Kidney (tissue), 14 donors: ENCODE results near the gene PLD5. TPM values are rescaled to one million over a fixed set of nuclear protein-coding genes. Genes with fewer than 3 reads are reported as not detected.

Experiments
- DNase-seq, 5 donors: peaks; one replicate each; pipeline ENCODE4 v3.0.0-alpha.2; 2013 to 2020
- FAIRE-seq: peaks from 2 replicates; lab custom pipeline; 2012; peaks lifted over from hg19 to GRCh38; lab: Jason Lieb, UNC
- H3K27ac ChIP-seq, 2 donors: one replicate each; pipeline ENCODE4 v1.7.0; 2013; ENCODE audit warnings: low read depth in 2 of 2, low read length in 2 of 2, inconsistent platforms in 1 of 2
- H3K27me3 ChIP-seq: one replicate; pipeline ENCODE4 v1.7.1; 2013; ENCODE audit warnings: low read length, inconsistent platforms; ENCODE audit not compliant: control insufficient read depth, insufficient read depth
- H3K36me3 ChIP-seq, 3 donors: one replicate each; pipeline versions ENCODE4 v1.7.0 to v1.7.1; 2013; ENCODE audit warnings: low read length in 3 of 3, control low read depth in 1 of 3, inconsistent platforms in 1 of 3; ENCODE audit not compliant: insufficient read depth in 3 of 3, control insufficient read depth in 2 of 3
- H3K4me1 ChIP-seq, 3 donors: one replicate each; pipeline versions ENCODE4 v1.7.0 to v1.7.1; 2013; ENCODE audit warnings: low read length in 3 of 3, inconsistent platforms in 1 of 3, low read depth in 1 of 3; ENCODE audit not compliant: control insufficient read depth in 2 of 3, insufficient read depth in 2 of 3
- H3K4me3 ChIP-seq, 3 donors: one replicate each; pipeline versions ENCODE4 v1.7.0 to v1.8.1; 2013; ENCODE audit warnings: low read length in 3 of 3, control low read depth in 1 of 3, inconsistent platforms in 1 of 3
- H3K9ac ChIP-seq, 3 donors: one replicate each; pipeline versions ENCODE4 v1.7.0 to v1.7.1; 2013; ENCODE audit warnings: low read length in 3 of 3, control low read depth in 1 of 3, inconsistent platforms in 1 of 3
- H3K9me3 ChIP-seq, 3 donors: one replicate each; pipeline versions ENCODE4 v1.7.0 to v1.7.1; 2013; ENCODE audit warnings: low read length in 3 of 3, control low read depth in 1 of 3, inconsistent platforms in 1 of 3; ENCODE audit not compliant: control insufficient read depth in 2 of 3, insufficient read depth in 1 of 3
- intact Hi-C: fragments of 100-400 bp; cut with DNase I; formaldehyde crosslinking; loops from one replicate; pipeline ENCODE4 v1.11.1; 2022
- polyA plus RNA-seq: library from polyadenylated mRNA; stranded (reverse); fragments of 350-450 nt; fragmentation: Illumina TruSeq; extraction: RNeasy Lipid Tissue Mini Kit (QIAGEN cat#74804); gene quantifications from one replicate; pipeline ENCODE4 v1.2.3, GENCODE V29; 2014; ENCODE audit warnings: low read depth, low replicate concordance; ENCODE audit not compliant: insufficient read depth
- total RNA-seq: library from RNA; stranded (reverse); fragmentation: NEBNext Ultra II Directional; extraction: Animal tissue kit (Norgen Biotek cat#: 25700); gene quantifications from one replicate; pipeline ENCODE4 v1.2.1, GENCODE V29; 2021
- TF ChIP-seq, protein P1 (sequence below): IDR thresholded peaks from 3 replicates; pipeline ENCODE4 v1.5.1; 2012; ENCODE audit warnings: mild to moderate bottlenecking, moderate library complexity, borderline replicate concordance; ENCODE audit not compliant: insufficient read depth; ENCODE audit errors: extremely low read depth
- donor health status: control.
- donor health status: control.
- donor health status: control.
- donor health status: control.
- donor health status: control.
- donor health status: DM: yes; HTN: yes; CAD: no.
- donor health status: Normal renal cell carcinoma (clear cell type).

PLD5 gene
- total and polyA plus RNA-seq, 2 donors from 2014 or later = 0.24 to 0.47 TPM

DNA sequence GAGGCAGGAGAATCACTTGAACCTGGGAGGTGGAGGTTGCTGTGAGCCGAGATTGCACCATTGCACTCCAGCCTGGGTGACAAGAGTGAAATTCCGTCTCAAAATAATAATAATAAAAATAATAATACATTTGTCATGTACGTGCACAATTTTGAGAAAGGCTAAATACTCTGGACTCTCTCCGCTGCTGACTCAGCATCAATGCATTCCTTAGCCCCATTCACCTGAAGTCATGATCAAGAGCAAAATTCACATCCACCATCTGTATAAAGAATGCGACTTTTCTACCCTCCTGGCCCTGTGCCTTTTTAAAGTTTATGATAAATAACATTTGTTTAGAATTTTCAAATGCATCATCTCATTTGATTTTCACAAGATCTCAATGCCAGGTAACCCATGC is 490.1 kb downstream of the PLD5 start:
- H3K27me3 ChIP-seq = no peaks in the 10 kb centered on the region
- DNase-seq (no peak), FAIRE-seq (no peak)
- H3K9ac ChIP-seq = no peak overlapping the region
- H3K4me1 ChIP-seq = no peaks in the 10 kb centered on the region
- H3K4me3 ChIP-seq = no peak overlapping the region
- TF ChIP-seq, protein P1, sequence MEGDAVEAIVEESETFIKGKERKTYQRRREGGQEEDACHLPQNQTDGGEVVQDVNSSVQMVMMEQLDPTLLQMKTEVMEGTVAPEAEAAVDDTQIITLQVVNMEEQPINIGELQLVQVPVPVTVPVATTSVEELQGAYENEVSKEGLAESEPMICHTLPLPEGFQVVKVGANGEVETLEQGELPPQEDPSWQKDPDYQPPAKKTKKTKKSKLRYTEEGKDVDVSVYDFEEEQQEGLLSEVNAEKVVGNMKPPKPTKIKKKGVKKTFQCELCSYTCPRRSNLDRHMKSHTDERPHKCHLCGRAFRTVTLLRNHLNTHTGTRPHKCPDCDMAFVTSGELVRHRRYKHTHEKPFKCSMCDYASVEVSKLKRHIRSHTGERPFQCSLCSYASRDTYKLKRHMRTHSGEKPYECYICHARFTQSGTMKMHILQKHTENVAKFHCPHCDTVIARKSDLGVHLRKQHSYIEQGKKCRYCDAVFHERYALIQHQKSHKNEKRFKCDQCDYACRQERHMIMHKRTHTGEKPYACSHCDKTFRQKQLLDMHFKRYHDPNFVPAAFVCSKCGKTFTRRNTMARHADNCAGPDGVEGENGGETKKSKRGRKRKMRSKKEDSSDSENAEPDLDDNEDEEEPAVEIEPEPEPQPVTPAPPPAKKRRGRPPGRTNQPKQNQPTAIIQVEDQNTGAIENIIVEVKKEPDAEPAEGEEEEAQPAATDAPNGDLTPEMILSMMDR = no peak
- H3K9me3 ChIP-seq = no peaks in the 10 kb centered on the region
- intact Hi-C loops = no loop called here
- no peaks in the 10 kb centered on the region for H3K36me3 ChIP-seq
- H3K27ac ChIP-seq = no peak overlapping the region

DNA sequence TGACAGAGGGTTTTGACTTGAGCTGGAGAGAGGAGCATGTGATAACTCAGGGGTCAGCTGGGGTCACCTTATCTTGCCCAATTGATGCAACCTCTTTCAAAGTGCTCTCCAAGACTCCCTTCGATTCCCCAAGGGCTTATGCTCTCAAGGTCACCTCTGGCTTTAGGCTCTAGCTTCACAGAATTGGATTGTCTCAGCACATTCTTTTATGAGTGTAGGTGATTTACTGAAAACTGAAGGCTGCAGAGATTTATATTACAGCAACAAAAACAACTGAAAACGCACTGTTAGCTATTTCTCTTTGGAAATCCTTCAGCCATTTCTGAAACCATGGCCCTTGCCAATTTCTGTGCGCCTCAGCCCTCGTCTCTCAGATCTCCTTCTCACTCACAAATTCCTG is 491.1 kb downstream of the PLD5 start:
- TF ChIP-seq, protein P1 = no peak
- Histone ChIP-seq H3K4me1 (no peaks in the 10 kb centered on the region), H3K27ac (no peak overlapping the region), H3K36me3 (no peaks in the 10 kb centered on the region), H3K9me3 (no peaks in the 10 kb centered on the region), H3K4me3 (no peak overlapping the region), H3K9ac (no peak overlapping the region), H3K27me3 (no peaks in the 10 kb centered on the region)
- intact Hi-C loops = no loop called here
- peak in 2 of 5 donors; percentile 53 to 65 for DNase-seq
- FAIRE-seq = no peak
